GM23338 (cell line): ENCODE data around the gene RELN. TPM values are rescaled to one million over a fixed set of nuclear protein-coding genes. Genes with fewer than 3 reads are reported as not detected.

Source experiments
- ATAC-seq: fragments of 200-7000 bp; cut with Tn5 transposase; 3 replicates; pipeline ENCODE4 v1.9.1; 2020
- DNase-seq: peaks from one replicate; pipeline ENCODE4 v3.0.0-alpha.2; 2015; ENCODE audit warnings: low spot score
- H2AFZ ChIP-seq: fragments of 200-600 bp; sonication (generic); 2 replicates; pipeline ENCODE4 v1.8.0; 2016; ENCODE audit warnings: antibody characterized with exemption, mild to moderate bottlenecking, moderate library complexity
- H3F3A ChIP-seq: fragments of 200-600 bp; sonication (generic); replicated peaks from 2 replicates; pipeline ENCODE4 v1.8.0; 2017; ENCODE audit warnings: antibody characterized with exemption, mixed run types, low read depth
- H3K27ac ChIP-seq: fragments of 200-600 bp; sonication (generic); 2 replicates; pipeline ENCODE4 v1.6.1; 2016; ENCODE audit warnings: low read depth
- H3K27me3 ChIP-seq: fragments of 200-600 bp; sonication (generic); 2 replicates; pipeline ENCODE4 v1.8.0; 2016; ENCODE audit warnings: mild to moderate bottlenecking, mixed run types, moderate library complexity; ENCODE audit not compliant: insufficient read depth
- H3K36me3 ChIP-seq: fragments of 200-600 bp; sonication (generic); 2 replicates; pipeline ENCODE4 v1.8.0; 2016; ENCODE audit warnings: mild to moderate bottlenecking; ENCODE audit not compliant: insufficient read depth
- H3K4me1 ChIP-seq: fragments of 200-600 bp; sonication (generic); 2 replicates; pipeline ENCODE4 v1.8.0; 2016; ENCODE audit warnings: mild to moderate bottlenecking, moderate library complexity; ENCODE audit not compliant: insufficient read depth
- H3K4me2 ChIP-seq: fragments of 200-600 bp; sonication (generic); 2 replicates; pipeline ENCODE4 v1.7.1; 2017; ENCODE audit warnings: mixed run types
- H3K4me3 ChIP-seq: fragments of 200-600 bp; sonication (generic); 2 replicates; pipeline ENCODE4 v1.6.1; 2016; ENCODE audit warnings: mixed run types
- H3K79me2 ChIP-seq: fragments of 200-600 bp; sonication (generic); replicated peaks from 2 replicates; pipeline ENCODE4 v1.8.0; 2017; ENCODE audit warnings: mild to moderate bottlenecking; ENCODE audit not compliant: insufficient read depth
- H3K9me2 ChIP-seq: fragments of 200-600 bp; sonication (generic); 2 replicates; pipeline ENCODE4 v1.8.0; 2017; ENCODE audit not compliant: insufficient read depth
- H4K20me1 ChIP-seq: fragments of 200-600 bp; sonication (generic); replicated peaks from 2 replicates; pipeline ENCODE4 v1.8.0; 2017; ENCODE audit warnings: mild to moderate bottlenecking; ENCODE audit not compliant: insufficient read depth
- H3K27ac Mint-ChIP-seq: 2 replicates; pipeline ENCODE4 v1.8.0; 2020; ENCODE audit warnings: inconsistent platforms, mild to moderate bottlenecking, moderate library complexity, mixed read lengths
- H3K27me3 Mint-ChIP-seq: 3 replicates; pipeline ENCODE4 v1.8.0; 2022; ENCODE audit warnings: low read depth, mild to moderate bottlenecking, moderate library complexity, mixed read lengths, inconsistent platforms; ENCODE audit not compliant: insufficient read depth, poor library complexity
- H3K36me3 Mint-ChIP-seq: 3 replicates; pipeline ENCODE4 v1.8.0; 2021; ENCODE audit warnings: low read depth, mild to moderate bottlenecking, inconsistent platforms, moderate library complexity, mixed read lengths
- H3K4me1 Mint-ChIP-seq: 3 replicates; pipeline ENCODE4 v1.8.0; 2020; ENCODE audit warnings: mild to moderate bottlenecking, inconsistent platforms, mixed read lengths
- H3K4me3 Mint-ChIP-seq: 3 replicates; pipeline ENCODE4 v1.8.0; 2021; ENCODE audit warnings: moderate library complexity, mild to moderate bottlenecking, inconsistent platforms, mixed read lengths
- H3K9me3 Mint-ChIP-seq: 3 replicates; pipeline ENCODE4 v1.8.0; 2020; ENCODE audit warnings: moderate library complexity, mild to moderate bottlenecking, inconsistent platforms, mixed read lengths
- CREB1 ChIP-seq: fragments of 250-450 bp; sonication (Bioruptor Pico); IDR thresholded peaks from 2 replicates; pipeline ENCODE4 v1.5.0; 2020; ENCODE audit warnings: low read depth, mild to moderate bottlenecking, moderate library complexity
- CTCF ChIP-seq, 2 experiments: fragments of 200-600 bp in 1 of 2; sonication (generic) in 1 of 2; conservative IDR thresholded peaks; 2 replicates each; pipeline versions ENCODE4 v1.5.1 to v1.6.1; 2016 to 2017; ENCODE audit warnings: antibody characterized with exemption in 2 of 2, low read depth in 2 of 2, mild to moderate bottlenecking in 2 of 2, moderate library complexity in 1 of 2
- EZH2 ChIP-seq: fragments of 200-600 bp; sonication (generic); IDR thresholded peaks from one replicate; pipeline ENCODE4 v1.8.0; 2017; ENCODE audit warnings: antibody characterized with exemption, mild to moderate bottlenecking, low read depth; ENCODE audit not compliant: unreplicated experiment
- EZH2phosphoT487 ChIP-seq: fragments of 200-600 bp; sonication (generic); IDR thresholded peaks from one replicate; pipeline ENCODE4 v1.8.1; 2018; ENCODE audit warnings: antibody characterized with exemption; ENCODE audit not compliant: unreplicated experiment
- JUNB ChIP-seq: IDR thresholded peaks from one replicate; pipeline ENCODE4 v1.6.1; 2016; ENCODE audit warnings: antibody characterized with exemption; ENCODE audit not compliant: unreplicated experiment
- NANOG ChIP-seq: IDR thresholded peaks from 2 replicates; pipeline ENCODE4 v1.6.1; 2016; ENCODE audit warnings: antibody characterized with exemption, borderline replicate concordance
- POLR2AphosphoS5 ChIP-seq: IDR thresholded peaks from 2 replicates; pipeline ENCODE4 v1.6.1; 2016; ENCODE audit warnings: antibody characterized with exemption, low read depth
- REST ChIP-seq: IDR thresholded peaks from one replicate; pipeline ENCODE4 v1.6.1; 2018; ENCODE audit warnings: antibody characterized with exemption; ENCODE audit not compliant: unreplicated experiment
- STAT1 ChIP-seq: IDR thresholded peaks from one replicate; pipeline ENCODE4 v1.6.1; 2016; ENCODE audit warnings: antibody characterized with exemption; ENCODE audit not compliant: unreplicated experiment
- ZNF114 ChIP-seq: fragments of 250-450 bp; sonication (Bioruptor Pico); IDR thresholded peaks from 2 replicates; pipeline ENCODE4 v1.5.0; 2020; ENCODE audit warnings: mild to moderate bottlenecking, moderate library complexity
- ZNF331 ChIP-seq: fragments of 250-450 bp; sonication (Bioruptor Pico); IDR thresholded peaks from 2 replicates; pipeline ENCODE4 v1.5.0; 2020; ENCODE audit warnings: low read depth, mild to moderate bottlenecking, moderate library complexity
- polyA plus RNA-seq: library from polyadenylated mRNA; unstranded; fragments of >200 nt; fragmentation: Nextera tagmentation; extraction: Ambion mirVana; gene quantifications from 2 replicates; pipeline ENCODE4 v1.2.1, GENCODE V29; 2016
- total RNA-seq: library from RNA; depleted of rRNA; stranded (reverse); fragments of >200 nt; shearing (Covaris generic); gene quantifications from 2 replicates; pipeline ENCODE4 v1.2.3, GENCODE V29; 2014
- TF ChIP-seq, protein P1 (sequence below): IDR thresholded peaks from 2 replicates; pipeline ENCODE4 v1.6.1; 2016; ENCODE audit warnings: antibody characterized with exemption
- TF ChIP-seq, protein P2 (sequence below): fragments of 250-450 bp; sonication (Bioruptor Pico); IDR thresholded peaks from 2 replicates; pipeline ENCODE4 v1.5.0; 2020; ENCODE audit warnings: mild to moderate bottlenecking, moderate library complexity

Gene RELN
- total and polyA plus RNA-seq, 2 experiments from 2014 or later = 0.10 to 0.76 TPM

GRCh38 chr7:103651593-103652377 is 337.7 kb downstream of the RELN start:
- Histone ChIP-seq H3K36me3 (no peaks in the 10 kb centered on the region), H3K79me2 (no peaks in the 10 kb centered on the region), H3K9me2 (no peaks in the 10 kb centered on the region), H3K27me3 (no peaks in the 10 kb centered on the region), H2AFZ (no peak overlapping the region), H3K4me2 (no peak overlapping the region), H3K27ac (no peak overlapping the region), H4K20me1 (no peaks in the 10 kb centered on the region), H3F3A (no peaks in the 10 kb centered on the region), H3K4me1 (peaks cover 18% of the 10 kb centered on the region), H3K4me3 (no peak overlapping the region)
- H3K27me3 Mint-ChIP-seq = no peaks in the 10 kb centered on the region
- ATAC-seq (no peak), DNase-seq (peak; percentile 15)
- H3K9me3 Mint-ChIP-seq = peaks cover 13% of the 10 kb centered on the region
- no peak overlapping the region for H3K4me3 Mint-ChIP-seq
- TF ChIP-seq JUNB (no peak), EZH2 (no peak), REST (no peak), CTCF (conservative IDR thresholded peaks at IDR 0.05; ENCODE audit: low read depth in 2 of 2) (no peak), CREB1 (CRISPR knock-in tag) (no peak), ZNF331 (CRISPR knock-in tag) (no peak), EZH2phosphoT487 (no peak), POLR2AphosphoS5 (no peak), STAT1 (no peak), ZNF114 (CRISPR knock-in tag) (no peak), NANOG (no peak)
- TF ChIP-seq, protein P1, sequence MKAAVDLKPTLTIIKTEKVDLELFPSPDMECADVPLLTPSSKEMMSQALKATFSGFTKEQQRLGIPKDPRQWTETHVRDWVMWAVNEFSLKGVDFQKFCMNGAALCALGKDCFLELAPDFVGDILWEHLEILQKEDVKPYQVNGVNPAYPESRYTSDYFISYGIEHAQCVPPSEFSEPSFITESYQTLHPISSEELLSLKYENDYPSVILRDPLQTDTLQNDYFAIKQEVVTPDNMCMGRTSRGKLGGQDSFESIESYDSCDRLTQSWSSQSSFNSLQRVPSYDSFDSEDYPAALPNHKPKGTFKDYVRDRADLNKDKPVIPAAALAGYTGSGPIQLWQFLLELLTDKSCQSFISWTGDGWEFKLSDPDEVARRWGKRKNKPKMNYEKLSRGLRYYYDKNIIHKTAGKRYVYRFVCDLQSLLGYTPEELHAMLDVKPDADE = no peak
- TF ChIP-seq, protein P2, sequence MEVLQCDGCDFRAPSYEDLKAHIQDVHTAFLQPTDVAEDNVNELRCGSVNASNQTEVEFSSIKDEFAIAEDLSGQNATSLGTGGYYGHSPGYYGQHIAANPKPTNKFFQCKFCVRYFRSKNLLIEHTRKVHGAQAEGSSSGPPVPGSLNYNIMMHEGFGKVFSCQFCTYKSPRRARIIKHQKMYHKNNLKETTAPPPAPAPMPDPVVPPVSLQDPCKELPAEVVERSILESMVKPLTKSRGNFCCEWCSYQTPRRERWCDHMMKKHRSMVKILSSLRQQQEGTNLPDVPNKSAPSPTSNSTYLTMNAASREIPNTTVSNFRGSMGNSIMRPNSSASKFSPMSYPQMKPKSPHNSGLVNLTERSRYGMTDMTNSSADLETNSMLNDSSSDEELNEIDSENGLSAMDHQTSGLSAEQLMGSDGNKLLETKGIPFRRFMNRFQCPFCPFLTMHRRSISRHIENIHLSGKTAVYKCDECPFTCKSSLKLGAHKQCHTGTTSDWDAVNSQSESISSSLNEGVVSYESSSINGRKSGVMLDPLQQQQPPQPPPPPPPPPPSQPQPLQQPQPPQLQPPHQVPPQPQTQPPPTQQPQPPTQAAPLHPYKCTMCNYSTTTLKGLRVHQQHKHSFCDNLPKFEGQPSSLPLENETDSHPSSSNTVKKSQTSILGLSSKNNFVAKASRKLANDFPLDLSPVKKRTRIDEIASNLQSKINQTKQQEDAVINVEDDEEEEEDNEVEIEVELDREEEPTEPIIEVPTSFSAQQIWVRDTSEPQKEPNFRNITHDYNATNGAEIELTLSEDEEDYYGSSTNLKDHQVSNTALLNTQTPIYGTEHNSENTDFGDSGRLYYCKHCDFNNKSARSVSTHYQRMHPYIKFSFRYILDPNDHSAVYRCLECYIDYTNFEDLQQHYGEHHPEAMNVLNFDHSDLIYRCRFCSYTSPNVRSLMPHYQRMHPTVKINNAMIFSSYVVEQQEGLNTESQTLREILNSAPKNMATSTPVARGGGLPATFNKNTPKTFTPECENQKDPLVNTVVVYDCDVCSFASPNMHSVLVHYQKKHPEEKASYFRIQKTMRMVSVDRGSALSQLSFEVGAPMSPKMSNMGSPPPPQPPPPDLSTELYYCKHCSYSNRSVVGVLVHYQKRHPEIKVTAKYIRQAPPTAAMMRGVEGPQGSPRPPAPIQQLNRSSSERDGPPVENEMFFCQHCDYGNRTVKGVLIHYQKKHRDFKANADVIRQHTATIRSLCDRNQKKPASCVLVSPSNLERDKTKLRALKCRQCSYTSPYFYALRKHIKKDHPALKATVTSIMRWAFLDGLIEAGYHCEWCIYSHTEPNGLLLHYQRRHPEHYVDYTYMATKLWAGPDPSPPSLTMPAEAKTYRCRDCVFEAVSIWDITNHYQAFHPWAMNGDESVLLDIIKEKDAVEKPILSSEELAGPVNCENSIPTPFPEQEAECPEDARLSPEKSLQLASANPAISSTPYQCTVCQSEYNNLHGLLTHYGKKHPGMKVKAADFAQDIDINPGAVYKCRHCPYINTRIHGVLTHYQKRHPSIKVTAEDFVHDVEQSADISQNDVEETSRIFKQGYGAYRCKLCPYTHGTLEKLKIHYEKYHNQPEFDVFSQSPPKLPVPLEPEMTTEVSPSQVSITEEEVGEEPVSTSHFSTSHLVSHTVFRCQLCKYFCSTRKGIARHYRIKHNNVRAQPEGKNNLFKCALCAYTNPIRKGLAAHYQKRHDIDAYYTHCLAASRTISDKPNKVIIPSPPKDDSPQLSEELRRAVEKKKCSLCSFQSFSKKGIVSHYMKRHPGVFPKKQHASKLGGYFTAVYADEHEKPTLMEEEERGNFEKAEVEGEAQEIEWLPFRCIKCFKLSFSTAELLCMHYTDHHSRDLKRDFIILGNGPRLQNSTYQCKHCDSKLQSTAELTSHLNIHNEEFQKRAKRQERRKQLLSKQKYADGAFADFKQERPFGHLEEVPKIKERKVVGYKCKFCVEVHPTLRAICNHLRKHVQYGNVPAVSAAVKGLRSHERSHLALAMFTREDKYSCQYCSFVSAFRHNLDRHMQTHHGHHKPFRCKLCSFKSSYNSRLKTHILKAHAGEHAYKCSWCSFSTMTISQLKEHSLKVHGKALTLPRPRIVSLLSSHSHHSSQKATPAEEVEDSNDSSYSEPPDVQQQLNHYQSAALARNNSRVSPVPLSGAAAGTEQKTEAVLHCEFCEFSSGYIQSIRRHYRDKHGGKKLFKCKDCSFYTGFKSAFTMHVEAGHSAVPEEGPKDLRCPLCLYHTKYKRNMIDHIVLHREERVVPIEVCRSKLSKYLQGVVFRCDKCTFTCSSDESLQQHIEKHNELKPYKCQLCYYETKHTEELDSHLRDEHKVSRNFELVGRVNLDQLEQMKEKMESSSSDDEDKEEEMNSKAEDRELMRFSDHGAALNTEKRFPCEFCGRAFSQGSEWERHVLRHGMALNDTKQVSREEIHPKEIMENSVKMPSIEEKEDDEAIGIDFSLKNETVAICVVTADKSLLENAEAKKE (CRISPR knock-in tag) = no peak
- 0 out of 2 replicates have a peak overlapping the region, but pooled peaks have one; percentile 5 for H3K27ac Mint-ChIP-seq
- H3K36me3 Mint-ChIP-seq = 0 out of 3 replicates have a peak, but pooled peaks cover 4% of the 10 kb centered on the region
- peaks cover 12% of the 10 kb centered on the region for H3K4me1 Mint-ChIP-seq
